DMS 273 (cell line): ENCODE measurements around the gene NUP35.
"Not testable (repeated sequence)": the region's sequence is repeated elsewhere in the genome, so short reads cannot be mapped to it uniquely, and the experiment has no call there.

ENCODE experiments used
- DNase-seq: peaks from one replicate; lab custom pipeline; 2025; ENCODE audit not compliant: unreplicated experiment; lab: John Stamatoyannopoulos, UW

The NUP35 gene

GRCh38 chr2:183126635-183127034 lies 2.4 kb downstream of the NUP35 start:
- no peak for DNase-seq

GRCh38 chr2:183134016-183134415 lies 9.8 kb downstream of the NUP35 start:
- DNase-seq, result no peak

GRCh38 chr2:183148955-183149354 lies 24.7 kb downstream of the NUP35 start:
- DNase-seq, result no peak

- DNase-seq, result no peak
These were observed 25.2 kb downstream of the NUP35 start for GRCh38 chr2:183149489-183149888.

- DNase-seq, result not testable (repeated sequence)
These were observed 28.0 kb downstream of the NUP35 start for GRCh38 chr2:183152280-183152679.

- no peak for DNase-seq
These were observed 29.7 kb downstream of the NUP35 start for GRCh38 chr2:183153967-183154366.

GRCh38 chr2:183154772-183155171 lies 30.5 kb downstream of the NUP35 start:
- not testable (repeated sequence) for DNase-seq

GRCh38 chr2:183157131-183157530 lies 32.9 kb downstream of the NUP35 start:
- no peak for DNase-seq

- DNase-seq, result no peak
These were observed 38.1 kb downstream of the NUP35 start for GRCh38 chr2:183162362-183162761.

GRCh38 chr2:183163821-183164649 lies 39.8 kb downstream of the NUP35 start:
- no peak for DNase-seq

- DNase-seq, result no peak
These were observed 40.4 kb downstream of the NUP35 start for GRCh38 chr2:183164650-183165015.

GRCh38 chr2:183166210-183166609 lies 42.0 kb downstream of the NUP35 start:
- DNase-seq, result no peak

- DNase-seq, result not testable (repeated sequence)
These were observed 42.7 kb downstream of the NUP35 start for GRCh38 chr2:183166976-183167375.

- peak; percentile 8 for DNase-seq
These were observed 48.1 kb downstream of the NUP35 start for GRCh38 chr2:183172220-183172887.

- DNase-seq, result no peak
These were observed 54.9 kb downstream of the NUP35 start for GRCh38 chr2:183179156-183179555.

GRCh38 chr2:183185534-183185933 lies 61.3 kb downstream of the NUP35 start:
- no peak for DNase-seq

- DNase-seq, result no peak
These were observed 62.1 kb downstream of the NUP35 start for GRCh38 chr2:183186296-183186695.

GRCh38 chr2:183186766-183187165 lies 62.5 kb downstream of the NUP35 start:
- DNase-seq, result no peak

- DNase-seq, result no peak
These were observed 68.1 kb downstream of the NUP35 start for GRCh38 chr2:183192343-183192742.

GRCh38 chr2:183193904-183194303 lies 69.7 kb downstream of the NUP35 start:
- no peak for DNase-seq

GRCh38 chr2:183195397-183195796 lies 71.2 kb downstream of the NUP35 start:
- no peak for DNase-seq

- DNase-seq, result no peak
These were observed 71.8 kb downstream of the NUP35 start for GRCh38 chr2:183195998-183196409.
